Neural cell (in vitro differentiated cells): ENCODE data around the gene SDCBP2.

Source experiments
- CTCF ChIP-seq: fragments of 450-650 bp; IDR thresholded peaks from 2 replicates; pipeline ENCODE4 v1.5.1; 2014; ENCODE audit warnings: antibody characterized with exemption, mild to moderate bottlenecking, moderate library complexity; ENCODE audit not compliant: poor library complexity, severe bottlenecking
- RAD21 ChIP-seq: fragments of 450-650 bp; conservative IDR thresholded peaks from 2 replicates; pipeline ENCODE4 v1.6.1; 2014; ENCODE audit warnings: antibody characterized with exemption, mild to moderate bottlenecking, moderate library complexity
- SMC3 ChIP-seq: fragments of 450-650 bp; conservative IDR thresholded peaks from 2 replicates; pipeline ENCODE4 v1.6.1; 2014; ENCODE audit warnings: antibody characterized with exemption, mild to moderate bottlenecking, moderate library complexity; ENCODE audit not compliant: poor library complexity

GRCh38 chr20:1323256-1323655, 5.7 kb downstream of the SDCBP2 start:
- no peak for TF ChIP-seq CTCF
- TF ChIP-seq RAD21, result no peak
- no peak for TF ChIP-seq SMC3
